CD4-positive, alpha-beta T cell treated with Interleukin-4 for 4 hours (primary cell): ENCODE data around the gene ZNF75A.

Experiments used
- DNase-seq: peaks from one replicate; pipeline ENCODE4 v3.0.0-alpha.2; 2020

Gene ZNF75A

GRCh38 chr16:3289998-3290673 lies 15.2 kb upstream of the ZNF75A start:
- DNase-seq, result no peak

DNA sequence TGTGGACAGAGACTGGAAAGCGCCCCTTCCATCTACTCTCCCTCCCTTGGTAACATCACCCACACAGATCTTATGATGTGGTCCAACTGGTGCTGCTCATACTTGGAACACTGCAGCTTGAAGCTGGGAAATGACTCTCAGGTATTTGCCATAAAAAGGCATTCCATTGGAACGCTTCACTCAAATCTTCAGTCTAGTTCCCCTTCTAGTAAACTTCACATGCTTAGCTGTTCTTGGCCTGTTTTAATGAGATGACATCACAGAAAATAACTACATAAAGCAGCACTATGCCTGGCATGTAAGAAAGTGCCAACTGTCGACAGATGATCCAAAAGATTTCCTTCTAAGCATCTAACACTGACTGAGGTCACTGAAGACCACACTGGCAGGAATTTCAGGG lies 12.7 kb upstream of the ZNF75A start:
- no peak for DNase-seq

DNA sequence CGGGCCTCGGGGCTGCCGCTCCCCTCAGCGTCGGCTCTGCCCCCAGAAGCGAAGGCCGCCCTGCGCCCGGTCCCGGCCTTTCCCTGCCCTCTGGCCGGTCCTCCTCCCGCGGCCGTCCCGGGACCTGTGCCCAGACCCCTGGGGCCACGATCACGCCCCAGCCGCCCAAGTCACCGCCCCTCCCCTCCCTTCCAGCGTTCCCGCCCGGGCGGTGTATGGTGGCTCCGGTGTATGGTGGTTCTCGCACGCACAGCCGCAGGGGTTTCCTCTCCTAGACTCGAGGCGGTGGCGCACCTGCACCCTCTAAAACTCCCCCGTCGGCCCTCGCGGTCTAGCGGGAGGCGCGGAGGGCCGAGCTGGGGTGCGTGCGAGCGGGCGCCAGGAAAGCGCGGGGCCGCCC lies 10.1 kb upstream of the ZNF75A start:
- no peak for DNase-seq

DNA sequence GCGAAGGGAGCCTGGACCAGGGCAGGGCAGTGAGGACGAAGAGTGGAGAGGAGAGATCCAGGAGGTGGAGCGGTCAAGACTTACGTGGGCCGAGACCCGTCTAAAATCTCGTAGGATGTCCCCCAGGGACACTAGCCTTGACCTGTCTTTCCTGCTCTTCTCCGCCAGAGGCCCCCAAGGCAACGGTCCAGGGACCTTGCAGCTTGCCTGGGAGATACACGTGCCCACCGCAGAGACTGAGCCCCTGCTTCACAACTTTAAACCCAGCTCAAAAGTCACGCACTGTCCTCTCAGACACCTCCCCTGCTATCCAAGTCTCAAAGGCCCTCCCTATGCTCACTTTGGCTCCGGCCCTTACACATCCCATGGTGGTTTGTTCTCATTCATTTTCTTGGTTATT lies 9.5 kb upstream of the ZNF75A start:
- no peak for DNase-seq

GRCh38 chr16:3304370-3304769 lies 927 bp upstream of the ZNF75A start:
- DNase-seq, result no peak

DNA sequence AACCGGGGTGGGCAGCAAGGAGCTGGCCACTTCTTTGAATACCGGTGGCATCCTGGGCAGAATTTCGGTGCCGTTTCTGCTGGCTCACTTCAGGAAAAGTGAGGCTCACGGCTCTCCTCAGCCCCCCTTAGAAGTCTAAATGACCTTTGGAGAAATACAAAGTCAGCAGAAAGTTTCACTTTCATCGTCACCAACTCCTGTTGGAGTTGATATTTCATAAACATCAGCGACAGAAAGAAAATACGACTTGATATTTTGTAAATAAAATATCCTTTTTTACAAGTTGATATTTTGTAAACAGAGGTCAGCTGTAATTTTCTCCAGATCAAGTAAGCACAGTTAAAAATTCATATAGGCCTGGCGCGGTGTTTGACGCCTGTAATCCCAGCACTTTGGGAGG lies 781 bp downstream of the ZNF75A start:
- no peak for DNase-seq

DNA sequence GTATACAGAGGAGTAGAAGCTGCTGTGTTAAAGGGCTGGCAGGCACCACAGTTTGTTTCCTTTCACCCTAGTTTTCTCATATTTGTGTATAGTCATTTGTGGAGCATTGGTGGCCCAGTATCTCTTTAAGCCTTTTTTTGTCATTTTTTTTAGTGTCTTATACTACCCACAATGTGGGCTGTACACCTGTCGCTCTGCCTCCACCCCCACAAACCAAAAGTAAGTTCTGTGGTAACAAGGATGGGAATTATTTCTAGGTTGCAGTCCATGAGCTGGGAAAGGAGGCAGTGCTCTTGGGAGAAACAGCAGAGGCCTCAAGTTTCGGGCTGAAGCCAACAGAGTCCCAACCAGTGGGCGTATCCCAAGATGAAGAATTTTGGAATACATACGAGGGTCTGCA lies 6.2 kb downstream of the ZNF75A start:
- no peak for DNase-seq

DNA sequence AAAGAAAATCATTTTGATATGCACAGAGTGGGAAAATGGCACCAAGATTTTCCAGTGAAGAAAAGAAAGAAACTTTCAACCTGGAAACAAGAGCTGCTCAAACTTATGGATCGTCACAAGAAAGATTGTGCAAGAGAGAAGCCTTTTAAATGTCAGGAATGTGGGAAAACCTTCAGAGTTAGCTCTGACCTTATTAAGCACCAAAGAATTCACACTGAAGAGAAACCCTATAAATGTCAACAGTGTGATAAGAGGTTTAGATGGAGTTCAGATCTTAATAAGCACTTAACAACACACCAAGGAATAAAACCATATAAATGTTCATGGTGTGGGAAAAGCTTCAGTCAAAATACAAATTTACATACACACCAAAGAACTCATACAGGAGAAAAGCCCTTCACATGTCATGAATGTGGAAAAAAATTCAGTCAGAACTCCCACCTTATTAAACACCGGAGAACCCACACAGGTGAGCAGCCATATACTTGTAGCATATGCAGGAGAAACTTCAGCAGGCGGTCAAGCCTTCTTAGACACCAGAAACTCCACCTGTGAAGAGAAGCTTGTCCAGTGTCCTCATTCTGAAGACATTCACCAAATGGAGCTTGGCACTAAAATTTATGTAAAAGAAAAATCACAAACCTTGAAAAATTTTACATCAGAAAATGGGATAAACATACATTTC lies 12.2 kb downstream of the ZNF75A start:
- DNase-seq, result no peak

DNA sequence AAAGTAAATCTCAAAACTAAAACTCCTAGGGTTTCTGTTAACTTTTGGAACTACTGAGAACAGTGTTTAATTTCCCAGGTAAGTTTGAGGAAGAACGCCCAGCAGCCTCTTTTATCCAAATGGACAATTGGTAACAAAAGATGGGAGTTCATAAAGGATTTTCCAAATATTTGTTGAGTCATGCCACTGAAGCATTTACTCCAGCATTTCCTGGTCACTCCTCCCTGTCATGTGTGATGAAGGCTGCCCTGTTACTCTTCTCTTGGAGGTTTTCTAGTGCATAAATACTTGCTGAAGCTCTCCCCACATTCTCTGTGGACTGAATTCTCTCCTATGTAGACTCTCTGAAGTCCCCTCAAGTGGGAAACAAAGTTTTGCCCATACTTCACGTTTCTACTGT lies 16.5 kb downstream of the ZNF75A start:
- DNase-seq, result no peak

GRCh38 chr16:3327514-3327913 lies 22.2 kb downstream of the ZNF75A start:
- DNase-seq, result no peak

- DNase-seq, result no peak
Measured at GRCh38 chr16:3328104-3328503, 22.8 kb downstream of the ZNF75A start.

DNA sequence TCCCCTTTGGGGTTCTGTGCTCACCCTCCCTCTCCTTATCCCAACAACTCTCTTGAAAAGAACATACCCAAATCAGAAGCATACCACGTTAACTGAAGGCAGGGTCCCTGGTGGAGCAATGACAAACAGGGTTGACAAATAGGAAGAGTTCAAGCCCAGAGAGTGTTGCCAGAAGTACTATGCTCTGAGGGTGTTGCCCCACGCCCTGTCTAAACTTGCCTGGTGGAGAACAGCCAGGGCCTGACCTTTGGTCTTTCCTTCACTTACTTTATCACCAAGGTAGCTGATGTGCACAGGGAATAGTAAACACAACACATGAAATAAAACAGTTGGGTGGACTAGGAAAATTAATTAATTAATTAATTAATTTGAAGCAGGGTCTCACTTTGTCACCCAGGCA lies 23.3 kb downstream of the ZNF75A start:
- DNase-seq, result no peak

GRCh38 chr16:3346041-3346440 lies 40.7 kb downstream of the ZNF75A start:
- no peak for DNase-seq

- no peak for DNase-seq
Measured at GRCh38 chr16:3347586-3347985, 42.3 kb downstream of the ZNF75A start.

GRCh38 chr16:3348547-3349167 lies 43.4 kb downstream of the ZNF75A start:
- DNase-seq, result no peak

DNA sequence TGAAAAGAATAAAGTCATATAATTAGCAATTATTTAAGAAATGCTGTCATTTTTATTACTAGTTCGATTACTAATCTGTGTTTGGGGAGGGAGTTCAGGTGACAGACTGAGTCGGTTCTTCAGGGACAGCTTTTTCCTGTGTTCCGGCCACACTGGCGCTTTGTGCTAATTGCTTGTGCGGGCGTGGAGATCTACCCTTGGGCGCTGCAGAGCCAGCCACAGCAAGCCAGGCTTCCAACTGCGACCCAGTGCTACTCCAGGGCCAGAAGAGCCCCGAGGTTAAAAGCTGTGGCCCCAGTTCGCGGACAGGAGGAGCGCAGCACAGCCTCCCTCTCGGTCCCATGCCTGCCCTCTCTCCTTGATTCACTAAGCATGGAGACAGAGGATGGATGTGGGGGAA lies 43.9 kb downstream of the ZNF75A start:
- no peak for DNase-seq

GRCh38 chr16:3355589-3355988 lies 50.3 kb downstream of the ZNF75A start, which contains the start of gene OR2C1:
Gene OR2C1 (plus strand): TSS chr16:3355889. CDS start chr16:3355941, 52 bp downstream.
- DNase-seq, result no peak

DNA sequence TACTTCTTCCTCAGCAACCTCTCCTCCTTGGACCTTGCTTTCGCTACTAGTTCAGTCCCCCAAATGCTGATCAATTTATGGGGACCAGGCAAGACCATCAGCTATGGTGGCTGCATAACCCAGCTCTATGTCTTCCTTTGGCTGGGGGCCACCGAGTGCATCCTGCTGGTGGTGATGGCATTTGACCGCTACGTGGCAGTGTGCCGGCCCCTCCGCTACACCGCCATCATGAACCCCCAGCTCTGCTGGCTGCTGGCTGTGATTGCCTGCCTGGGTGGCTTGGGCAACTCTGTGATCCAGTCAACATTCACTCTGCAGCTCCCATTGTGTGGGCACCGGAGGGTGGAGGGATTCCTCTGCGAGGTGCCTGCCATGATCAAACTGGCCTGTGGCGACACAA lies 50.8 kb downstream of the ZNF75A start:
- no peak for DNase-seq

DNA sequence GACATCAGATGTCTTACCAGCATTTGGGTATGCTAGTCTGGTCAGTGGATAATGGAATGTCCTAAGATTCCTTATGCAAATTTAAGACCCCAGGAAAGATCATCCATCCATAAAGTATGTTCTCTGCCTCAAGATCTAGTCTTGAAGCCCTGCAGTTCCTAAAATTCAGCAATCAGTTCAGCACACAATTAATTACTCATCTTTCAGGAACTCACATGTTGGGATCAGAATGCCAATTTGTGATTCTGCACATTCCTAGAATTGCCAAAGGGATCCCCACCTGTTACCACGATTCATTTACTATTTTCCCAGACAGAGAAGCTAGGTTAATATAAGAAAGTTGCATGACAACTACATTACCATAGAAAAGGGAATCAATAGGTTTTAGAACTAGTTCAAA lies 53.6 kb downstream of the ZNF75A start:
- no peak for DNase-seq

DNA sequence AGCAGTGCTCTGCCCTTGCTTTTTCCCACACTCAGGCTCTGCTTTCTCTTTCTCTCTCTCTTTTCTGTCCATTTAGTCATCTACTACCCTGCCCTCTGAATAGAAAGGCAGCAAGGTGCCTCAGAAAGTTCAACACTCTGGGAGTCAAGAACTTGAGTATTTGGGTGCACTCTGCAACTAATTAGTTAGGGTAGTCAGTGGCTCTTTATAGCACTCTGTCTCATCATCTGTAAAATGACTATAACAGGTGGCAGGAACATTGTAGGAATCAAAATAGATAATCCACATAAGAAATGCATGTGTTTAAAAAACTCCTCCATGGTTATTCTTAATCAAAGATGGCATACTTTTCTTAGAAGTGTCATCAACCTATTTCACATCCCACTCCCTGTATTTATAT lies 57.6 kb downstream of the ZNF75A start:
- DNase-seq, result no peak

DNA sequence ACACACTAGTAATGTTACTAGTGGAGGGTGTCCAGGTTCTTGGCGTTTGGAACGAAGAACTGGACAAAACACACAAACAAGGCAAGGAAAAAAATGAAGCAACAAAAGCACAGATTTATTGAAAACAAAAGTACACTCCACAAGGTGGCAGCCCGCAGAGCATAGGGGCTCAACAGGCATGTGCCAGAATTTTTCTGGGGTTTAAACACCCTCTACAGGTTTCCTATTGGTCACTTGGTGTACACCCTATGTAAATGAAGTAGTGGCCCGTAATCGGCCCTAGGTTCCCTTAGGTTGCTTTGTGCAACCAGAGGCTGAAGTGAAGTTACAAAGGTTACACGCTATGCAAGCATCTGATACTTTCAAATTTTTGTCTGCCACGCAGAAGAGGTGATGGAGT lies 58.5 kb downstream of the ZNF75A start:
- no peak for DNase-seq

GRCh38 chr16:3364774-3365427 lies 59.6 kb downstream of the ZNF75A start:
- DNase-seq, result peak; percentile 89
